ENCODE data around the gene ANKMY1.

The ANKMY1 gene

GRCh38 chr2:240578488-240578887 lies 20.7 kb upstream of the ANKMY1 start:
- no peak for DNase-seq

DNA sequence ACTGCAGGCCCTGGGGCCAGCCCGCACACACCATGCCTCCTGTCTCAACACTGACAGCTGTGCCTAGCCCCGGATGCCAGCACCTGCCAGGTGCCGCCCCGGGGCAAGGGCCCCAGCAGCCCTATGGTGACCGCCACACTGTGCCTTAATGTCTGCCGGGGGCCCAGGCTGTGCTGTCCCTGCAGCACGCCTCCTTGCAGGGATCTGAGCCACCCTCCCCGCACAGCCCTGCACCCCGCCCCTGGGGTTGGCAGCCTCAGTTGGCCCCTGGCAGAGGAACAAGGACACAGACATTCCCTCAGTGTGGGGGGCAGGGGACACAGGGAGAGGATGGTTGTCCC lies 20.3 kb upstream of the ANKMY1 start:
- no peak for DNase-seq

GRCh38 chr2:240577281-240578109 lies 19.7 kb upstream of the ANKMY1 start:
- no peak for DNase-seq

GRCh38 chr2:240576436-240577205 lies 18.8 kb upstream of the ANKMY1 start:
- DNase-seq: no peak

DNA sequence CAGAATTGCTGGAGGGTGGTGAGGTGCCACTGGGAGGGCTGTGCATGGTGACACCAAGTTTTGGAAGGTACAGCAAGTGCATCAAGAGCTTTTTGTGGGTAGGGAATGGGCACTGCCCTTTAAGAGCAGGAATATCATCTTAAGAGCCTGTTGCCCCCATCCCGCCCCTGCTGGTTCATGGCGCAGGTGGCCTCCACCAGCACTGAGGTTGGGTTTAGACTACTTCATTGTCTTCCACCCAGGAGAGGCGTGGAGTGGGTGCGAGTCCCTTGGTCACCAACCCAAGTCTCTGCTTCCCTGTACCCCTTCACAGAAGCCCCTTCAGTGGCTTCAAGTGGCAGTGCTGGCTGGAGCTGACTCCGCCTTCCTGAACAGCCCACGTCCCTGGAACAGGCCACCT lies 18.2 kb upstream of the ANKMY1 start:
- DNase-seq: no peak

DNA sequence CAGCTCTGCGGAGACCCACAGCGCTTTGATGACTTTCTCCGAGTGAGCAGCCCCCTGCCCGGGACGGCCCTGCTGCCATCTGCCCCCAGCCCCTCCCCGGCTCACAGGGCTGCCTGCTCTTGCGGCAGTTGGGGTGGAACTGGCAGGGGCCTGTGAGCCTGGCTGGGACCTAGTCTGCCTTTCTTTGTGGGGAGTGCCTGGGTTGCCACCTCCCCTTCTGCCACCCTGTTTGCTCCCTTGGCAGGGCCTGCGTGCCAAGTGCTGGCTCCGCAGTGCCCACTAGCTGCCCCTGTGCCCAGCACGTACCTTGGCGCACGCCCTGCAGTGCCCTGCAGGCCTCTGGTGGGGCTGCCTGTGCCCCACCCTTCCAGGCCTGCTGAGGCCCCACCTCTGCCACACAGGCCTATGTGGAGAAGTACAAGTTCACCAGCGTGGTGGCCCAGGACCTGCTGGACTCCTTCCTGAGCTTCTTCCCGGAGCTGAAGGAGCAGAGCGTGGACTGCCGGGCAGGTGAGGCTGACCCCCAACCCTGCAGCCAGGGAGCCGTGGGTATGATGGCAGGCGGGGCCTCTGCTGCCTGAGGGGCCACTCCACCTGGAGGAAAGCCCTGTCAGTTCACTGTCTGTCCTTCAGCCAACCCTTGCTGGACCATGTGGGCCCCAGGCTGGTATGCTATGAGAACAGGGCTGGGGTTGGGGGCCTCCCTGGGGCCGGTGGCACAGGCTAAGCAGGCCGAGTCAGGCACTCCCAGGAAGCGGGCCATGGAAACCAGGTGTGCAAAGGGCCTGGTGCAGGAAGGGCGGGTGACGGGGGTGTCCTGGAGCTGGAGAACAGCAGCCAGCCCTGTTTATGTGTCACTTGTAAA lies 17.5 kb upstream of the ANKMY1 start:
- DNase-seq: no peak

GRCh38 chr2:240574386-240575100 lies 16.8 kb upstream of the ANKMY1 start:
- no peak for DNase-seq

DNA sequence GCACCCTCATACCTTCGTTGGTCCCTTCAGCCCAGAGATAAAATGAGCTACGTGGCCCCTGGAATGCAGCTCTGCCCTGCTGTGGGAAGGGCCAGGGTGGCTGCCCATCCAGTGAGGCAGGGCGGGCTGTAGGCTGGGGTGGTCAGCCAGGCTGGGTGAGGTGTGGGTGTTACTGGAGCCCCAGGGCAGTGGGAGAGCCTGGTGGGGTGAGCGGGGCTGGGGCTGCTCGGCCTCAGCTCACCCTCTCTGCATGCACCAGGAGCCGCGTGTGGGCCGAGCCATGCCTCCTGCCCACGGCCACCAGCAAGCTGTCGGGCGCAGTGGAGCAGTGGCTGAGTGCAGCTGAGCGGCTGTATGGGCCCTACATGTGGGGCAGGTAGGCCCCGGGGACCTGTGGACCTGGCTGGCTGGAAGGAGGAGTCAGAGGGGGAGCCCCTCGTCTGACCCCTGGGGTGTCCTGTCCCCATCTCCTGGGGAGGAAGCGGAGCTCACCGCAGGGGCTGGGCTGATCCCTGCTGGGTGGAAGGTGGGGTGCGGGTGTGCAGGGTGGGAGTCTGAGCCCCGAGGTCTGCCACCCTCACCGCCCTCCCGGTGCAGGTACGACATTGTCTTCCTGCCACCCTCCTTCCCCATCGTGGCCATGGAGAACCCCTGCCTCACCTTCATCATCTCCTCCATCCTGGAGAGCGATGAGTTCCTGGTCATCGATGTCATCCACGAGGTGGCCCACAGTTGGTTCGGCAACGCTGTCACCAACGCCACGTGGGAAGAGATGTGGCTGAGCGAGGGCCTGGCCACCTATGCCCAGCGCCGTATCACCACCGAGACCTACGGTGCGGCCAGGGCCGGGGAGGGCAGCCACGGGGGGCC lies 16.0 kb upstream of the ANKMY1 start:
- DNase-seq: no peak

- no peak for DNase-seq
These were observed 15.3 kb upstream of the ANKMY1 start for GRCh38 chr2:240573071-240573515.

GRCh38 chr2:240572141-240573031 lies 14.6 kb upstream of the ANKMY1 start:
- DNase-seq: no peak

GRCh38 chr2:240571314-240571973 lies 13.7 kb upstream of the ANKMY1 start:
- no peak for DNase-seq

- no peak for DNase-seq
These were observed 12.9 kb upstream of the ANKMY1 start for GRCh38 chr2:240570531-240571313.

DNA sequence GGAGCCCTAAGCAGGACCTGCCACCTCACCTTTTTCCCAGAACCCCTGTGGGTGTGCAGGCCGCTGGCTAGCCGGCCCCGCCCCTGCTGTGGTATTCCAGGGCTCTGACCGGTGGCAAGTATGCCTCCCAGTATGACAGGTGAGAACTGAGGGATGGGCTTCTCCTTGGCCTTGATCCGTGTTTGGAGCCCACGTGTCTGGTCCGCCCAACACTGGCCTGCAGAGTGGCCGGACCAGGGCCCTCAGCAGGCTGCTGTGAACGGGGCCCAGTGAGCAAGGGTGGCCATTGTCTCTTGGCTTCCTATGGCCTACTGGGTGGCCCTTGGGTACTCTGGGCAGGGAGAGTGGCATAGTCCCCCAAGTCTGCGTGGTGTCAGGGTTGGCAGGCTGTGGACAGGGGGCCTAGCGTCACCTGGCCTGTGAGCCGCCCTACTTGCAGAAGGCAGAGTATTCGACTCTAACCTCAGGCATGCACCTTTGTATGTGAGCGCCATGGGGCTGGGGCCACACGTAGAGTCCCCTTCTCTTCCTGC lies 12.3 kb upstream of the ANKMY1 start:
- no peak for DNase-seq

DNA sequence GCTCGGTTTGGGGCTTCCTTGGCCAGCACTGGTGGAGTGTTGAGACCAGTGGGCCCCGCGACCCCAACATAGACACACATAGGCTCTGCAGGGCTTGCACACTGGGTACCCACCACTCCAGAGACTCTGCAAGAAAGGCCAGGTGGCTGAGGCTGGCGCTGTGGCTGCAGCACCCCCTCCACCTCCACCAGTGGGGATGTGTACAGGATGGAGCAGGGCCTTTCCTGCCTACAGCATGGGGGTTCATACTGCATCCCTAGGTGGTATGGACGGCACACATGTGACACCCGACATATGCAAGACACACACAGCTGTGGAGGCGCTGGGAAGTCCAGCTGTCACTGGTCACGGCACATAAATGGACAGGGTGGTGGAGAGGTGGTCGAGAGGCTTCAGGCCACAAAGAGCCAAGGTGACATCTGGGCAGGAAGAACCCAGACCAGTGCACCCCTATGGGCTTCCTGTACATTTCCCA lies 11.8 kb upstream of the ANKMY1 start:
- no peak for DNase-seq

DNA sequence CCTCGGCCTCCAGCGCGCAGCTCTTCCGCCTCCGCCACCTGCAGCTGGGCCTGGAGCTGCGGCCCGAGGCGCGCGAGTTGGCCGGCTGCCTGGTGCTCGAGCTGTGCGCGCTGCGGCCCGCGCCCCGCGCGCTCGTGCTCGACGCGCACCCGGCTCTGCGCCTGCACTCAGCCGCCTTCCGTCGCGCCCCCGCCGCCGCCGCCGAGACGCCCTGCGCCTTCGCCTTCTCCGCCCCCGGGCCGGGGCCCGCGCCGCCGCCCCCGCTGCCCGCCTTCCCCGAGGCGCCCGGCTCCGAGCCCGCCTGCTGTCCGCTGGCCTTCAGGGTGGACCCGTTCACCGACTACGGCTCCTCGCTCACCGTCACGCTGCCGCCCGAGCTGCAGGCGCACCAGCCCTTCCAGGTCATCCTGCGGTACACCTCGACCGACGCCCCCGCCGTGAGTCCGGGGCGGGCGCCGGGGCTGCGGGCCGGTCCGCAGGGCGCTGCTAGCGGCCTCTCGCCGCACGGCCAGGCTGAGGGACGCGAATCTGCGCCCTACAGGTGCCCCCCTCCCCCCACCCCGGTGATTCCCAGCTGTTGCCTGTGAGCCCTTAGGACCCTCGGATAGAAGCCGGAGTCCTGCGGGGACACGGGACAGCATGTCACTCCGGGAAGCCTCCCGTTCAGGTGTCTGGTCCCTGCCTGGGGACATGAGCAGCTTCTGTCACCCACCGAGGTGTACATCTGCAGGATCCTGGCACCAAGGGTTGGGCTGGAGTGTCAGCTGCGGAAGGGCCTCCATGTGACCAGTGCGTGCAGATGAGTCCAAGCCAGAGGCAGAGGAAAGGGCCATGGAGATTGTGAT lies 11.1 kb upstream of the ANKMY1 start:
- peak; percentile 54 for DNase-seq

- DNase-seq: peak; percentile 74
These were observed 10.3 kb upstream of the ANKMY1 start, which contains the start of gene RNPEPL1 for GRCh38 chr2:240567872-240568677. TSS of gene RNPEPL1 (plus strand) at chr2:240568484. CDS start at chr2:240568587, 103 bp downstream.

Data from retina (tissue), 1 donor.